Ureter (tissue), 1 donor: ENCODE measurements around the gene NXPE3. TPM values are rescaled to one million over a fixed set of nuclear protein-coding genes. Genes with fewer than 3 reads are reported as not detected.
"Not testable (repeated sequence)": the region's sequence is repeated elsewhere in the genome, so short reads cannot be mapped to it uniquely, and the experiment has no call there.

ENCODE experiments used
- DNase-seq: peaks from one replicate; pipeline ENCODE4 v3.0.0-alpha.2; 2020; ENCODE audit warnings: low spot score
- total RNA-seq: library from RNA; stranded (reverse); gene quantifications from one replicate; pipeline ENCODE4 v1.2.4, GENCODE V29; 2023
- donor health status: DM: yes; HTN: yes; CAD: no.

Gene NXPE3
- 14.5 TPM for total RNA-seq

DNA sequence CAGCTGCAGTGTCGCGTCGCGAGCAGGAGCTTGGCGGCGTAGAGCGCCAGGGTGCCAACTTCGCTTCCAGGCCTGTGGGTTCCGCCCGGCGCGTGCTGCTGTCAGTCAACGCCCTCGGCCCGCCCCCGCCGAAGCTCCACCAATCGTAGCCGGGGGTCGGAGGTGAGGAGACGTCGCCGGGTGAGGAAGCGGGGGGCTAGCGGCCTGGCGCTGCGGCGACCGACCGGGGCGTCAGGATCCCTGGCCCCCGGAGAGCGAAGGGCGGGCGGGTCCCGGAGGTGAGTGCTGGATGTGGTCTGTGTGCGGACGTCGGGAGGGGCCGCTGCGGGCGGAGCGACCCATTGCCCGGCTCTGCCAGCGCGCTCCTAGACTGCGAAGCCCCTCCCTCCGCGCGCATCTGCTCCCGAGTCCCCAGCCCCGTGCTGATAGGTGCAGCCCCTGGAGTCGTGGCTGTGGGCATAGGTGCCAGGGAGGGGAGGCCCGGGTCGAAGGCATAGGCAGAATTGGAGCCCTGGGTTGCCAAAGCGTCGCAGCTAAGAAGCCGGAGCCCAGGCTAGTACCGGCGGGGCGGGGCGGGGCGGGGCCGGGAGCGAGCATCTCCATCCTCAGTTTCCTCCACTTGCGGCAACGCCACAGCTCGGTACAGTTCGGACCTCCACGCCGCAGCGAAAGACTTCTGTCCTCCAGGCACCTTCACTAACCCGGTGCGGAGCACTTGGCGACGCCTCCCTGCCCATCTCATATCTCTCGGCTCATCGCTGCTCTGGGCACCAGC, at the start of gene NXPE3:
Gene NXPE3 (plus strand): TSS at position 165 of the 775 bp plus-strand sequence. CDS start 6,386 bp downstream, outside the sequence.
- peak; percentile 94 for DNase-seq

DNA sequence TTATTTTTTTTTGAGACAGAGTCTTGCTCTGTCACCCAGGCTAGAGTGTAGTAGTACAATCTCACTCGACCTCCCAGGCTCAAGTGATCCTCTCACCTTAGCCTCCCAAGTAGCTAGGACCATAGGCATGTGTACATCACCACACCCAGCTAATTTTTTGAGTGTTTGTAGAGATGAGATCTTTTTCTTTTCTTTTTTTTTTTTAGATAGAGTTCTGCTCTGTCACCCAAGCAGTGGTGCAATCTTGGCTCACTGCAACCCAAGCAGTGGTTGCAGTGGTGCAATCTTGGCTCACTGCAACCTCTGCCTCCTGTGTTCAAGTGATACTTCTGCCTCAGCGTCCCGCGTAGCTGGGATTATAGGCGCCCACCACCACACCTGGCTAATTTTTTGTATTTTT, 49.4 kb upstream of the NXPE3 start:
- no peak for DNase-seq

DNA sequence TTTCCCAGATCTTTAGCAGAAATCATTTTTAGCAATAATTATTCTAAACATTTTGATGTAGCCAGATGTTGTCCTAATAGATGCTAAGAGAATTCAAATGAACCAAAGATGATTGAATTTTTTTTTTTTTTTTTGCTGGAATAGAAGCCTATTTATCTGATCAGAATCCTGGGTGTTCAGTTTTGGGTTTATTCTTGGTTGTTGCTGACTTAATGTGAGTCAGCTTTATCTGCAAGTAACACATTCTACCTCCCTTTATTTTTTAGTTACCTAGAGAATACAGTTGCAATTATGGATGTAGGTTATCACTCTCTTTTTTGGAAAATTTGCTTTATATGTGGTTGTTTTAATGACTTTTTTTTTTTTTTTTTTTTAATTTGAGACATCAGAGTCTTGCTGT, 48.2 kb upstream of the NXPE3 start:
- DNase-seq: no peak

DNA sequence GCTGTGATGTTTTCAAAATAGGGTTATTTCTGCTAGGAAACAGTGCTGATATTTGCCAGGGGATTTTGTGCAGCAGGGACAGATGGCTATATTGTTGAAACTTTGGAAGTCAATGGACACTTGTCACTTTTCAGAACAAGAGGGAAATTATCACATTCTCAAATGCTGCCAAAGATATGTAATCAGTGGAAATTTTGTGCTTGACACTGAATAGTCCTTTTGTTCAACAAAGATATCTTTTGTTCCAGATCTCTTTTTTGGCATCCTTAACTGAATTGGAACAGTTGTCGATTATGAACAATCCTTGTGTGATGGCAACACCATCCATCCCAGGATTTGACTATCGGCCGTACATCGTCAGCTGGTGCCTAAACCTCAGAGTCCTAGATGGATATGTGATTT, 46.8 kb upstream of the NXPE3 start:
- DNase-seq: no peak

- no peak for DNase-seq
Observed at GRCh38 chr3:101735833-101736232, 43.2 kb upstream of the NXPE3 start.

DNA sequence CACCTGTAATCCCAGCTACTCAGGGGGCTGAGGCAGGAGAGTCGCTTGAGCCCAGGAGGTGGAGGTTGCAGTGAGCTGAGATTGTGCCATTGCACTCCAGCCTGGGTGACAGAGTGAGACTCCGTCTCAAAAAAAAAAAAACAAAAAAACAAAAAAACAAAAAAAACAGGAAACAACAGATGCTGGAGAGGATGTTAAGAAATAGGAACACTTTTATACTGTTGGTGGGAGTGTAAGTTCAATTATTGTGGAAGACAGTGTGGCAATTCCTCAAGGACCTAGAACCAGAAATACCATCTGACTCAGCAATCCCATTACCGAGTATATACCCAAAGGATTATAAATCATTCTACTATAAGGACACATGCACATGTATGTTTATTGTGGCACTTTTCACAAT, 37.1 kb upstream of the NXPE3 start:
- DNase-seq: not testable (repeated sequence)

GRCh38 chr3:101744811-101745210, 34.2 kb upstream of the NXPE3 start:
- no peak for DNase-seq

- DNase-seq: not testable (repeated sequence)
Observed at GRCh38 chr3:101745934-101746333, 33.1 kb upstream of the NXPE3 start.

DNA sequence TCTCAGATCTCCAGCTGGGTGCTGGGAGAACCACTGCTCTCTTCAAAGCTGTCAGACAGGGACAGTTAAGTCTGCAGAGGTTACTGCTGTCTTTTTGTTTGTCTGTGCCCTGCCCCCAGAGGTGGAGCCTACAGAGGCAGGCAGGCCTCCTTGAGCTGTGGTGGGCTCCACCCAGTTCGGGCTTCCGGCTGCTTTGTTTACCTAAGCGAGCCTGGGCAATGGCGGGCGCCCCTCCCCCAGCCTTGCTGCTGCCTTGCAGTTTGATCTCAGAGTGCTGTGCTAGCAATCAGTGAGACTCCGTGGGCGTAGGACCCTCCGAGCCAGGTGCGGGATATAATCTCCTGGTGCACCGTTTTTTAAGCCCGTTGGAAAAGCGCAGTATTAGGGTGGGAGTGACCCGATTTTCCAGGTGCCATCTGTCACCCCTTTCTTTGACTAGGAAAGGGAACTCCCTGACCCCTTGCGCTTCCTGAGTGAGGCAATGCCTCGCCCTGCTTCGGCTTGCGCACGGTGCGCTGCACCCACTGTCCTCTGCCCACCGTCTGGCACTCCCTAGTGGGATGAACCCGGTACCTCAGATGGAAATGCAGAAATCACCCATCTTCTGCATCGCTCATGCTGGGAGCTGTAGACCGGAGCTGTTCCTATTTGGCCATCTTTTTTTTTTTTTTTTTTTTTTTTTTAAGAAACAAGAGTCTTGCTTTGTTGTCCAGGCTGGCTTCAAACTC, 25.5 kb upstream of the NXPE3 start:
- DNase-seq: not testable (repeated sequence)

DNA sequence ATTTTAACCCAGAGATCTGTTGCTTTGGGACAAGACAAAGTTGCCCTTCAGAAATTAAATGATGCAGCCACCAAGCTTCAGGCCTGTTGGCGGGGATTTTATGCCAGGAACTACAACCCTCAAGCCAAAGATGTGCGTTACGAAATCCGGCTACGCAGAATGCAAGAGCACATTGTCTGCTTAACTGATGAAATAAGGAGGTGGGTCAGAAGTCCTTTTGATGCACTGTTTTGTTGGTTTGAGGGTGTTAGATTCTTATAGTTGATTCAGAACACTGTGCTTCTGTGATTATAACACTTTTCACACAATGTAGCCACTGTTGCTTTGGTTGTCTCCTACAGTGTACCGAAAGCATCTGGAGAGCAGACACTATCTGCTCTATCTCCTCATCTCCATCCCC, 20.8 kb upstream of the NXPE3 start:
- DNase-seq: no peak

DNA sequence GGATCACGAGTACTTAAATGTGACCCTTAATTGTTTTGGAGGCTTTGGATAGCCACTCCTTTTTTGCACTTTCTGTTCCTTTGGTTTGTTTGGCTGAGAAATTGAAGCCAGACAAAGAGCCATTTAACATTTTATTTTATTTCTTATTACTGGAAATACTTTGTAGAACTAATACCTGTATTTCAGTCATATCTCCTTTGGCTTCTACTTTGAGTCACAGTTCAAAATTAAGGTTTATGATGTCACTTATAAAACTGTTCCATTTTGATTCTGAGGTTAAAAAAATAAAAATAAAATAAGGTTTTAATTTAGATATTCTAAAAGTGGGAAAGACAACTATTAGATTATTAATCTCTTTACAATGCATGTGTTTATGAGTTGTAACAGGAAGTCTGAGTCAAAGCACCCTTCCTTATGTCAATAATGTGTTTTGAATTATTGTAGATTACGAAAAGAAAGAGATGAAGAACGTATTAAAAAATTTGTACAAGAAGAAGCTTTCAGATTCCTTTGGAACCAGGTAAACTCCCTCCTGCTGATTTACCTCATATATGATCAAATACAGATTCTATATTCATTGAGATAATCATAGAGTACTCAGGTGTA, 16.9 kb upstream of the NXPE3 start:
- DNase-seq: no peak

GRCh38 chr3:101777745-101778281, 1.2 kb upstream of the NXPE3 start:
- not testable (repeated sequence) for DNase-seq

DNA sequence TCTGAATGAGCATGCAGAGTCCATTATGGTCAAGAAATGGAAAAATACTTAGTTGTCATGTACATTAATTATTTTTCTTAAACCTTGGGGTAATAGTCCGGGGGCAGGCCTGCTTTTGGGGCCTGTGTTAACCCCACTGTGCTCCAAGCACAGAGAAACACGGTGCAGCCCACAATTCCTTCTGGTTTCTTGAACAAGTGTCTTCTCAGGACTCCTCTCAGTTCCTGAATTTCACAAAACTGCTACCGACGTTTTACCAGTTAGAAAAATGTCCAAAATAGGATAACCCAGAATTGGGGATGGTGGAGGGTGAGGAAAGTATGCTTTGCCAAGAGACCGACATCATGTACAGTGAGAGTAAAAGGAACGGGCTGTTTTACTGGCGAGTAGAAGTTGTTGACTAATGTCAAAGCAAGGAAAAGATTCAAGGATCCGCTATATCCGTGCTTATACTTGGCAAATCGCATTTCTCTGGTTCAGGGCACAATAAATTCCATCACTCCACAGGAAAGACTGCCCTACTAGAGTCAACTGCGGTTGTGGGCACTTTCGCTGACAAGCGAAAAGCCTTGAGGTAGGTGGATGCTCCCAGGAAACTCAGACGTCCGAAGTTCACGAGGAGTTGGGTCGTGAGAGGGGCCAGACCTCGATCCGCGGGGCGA, 495 bp upstream of the NXPE3 start:
- DNase-seq: no peak

DNA sequence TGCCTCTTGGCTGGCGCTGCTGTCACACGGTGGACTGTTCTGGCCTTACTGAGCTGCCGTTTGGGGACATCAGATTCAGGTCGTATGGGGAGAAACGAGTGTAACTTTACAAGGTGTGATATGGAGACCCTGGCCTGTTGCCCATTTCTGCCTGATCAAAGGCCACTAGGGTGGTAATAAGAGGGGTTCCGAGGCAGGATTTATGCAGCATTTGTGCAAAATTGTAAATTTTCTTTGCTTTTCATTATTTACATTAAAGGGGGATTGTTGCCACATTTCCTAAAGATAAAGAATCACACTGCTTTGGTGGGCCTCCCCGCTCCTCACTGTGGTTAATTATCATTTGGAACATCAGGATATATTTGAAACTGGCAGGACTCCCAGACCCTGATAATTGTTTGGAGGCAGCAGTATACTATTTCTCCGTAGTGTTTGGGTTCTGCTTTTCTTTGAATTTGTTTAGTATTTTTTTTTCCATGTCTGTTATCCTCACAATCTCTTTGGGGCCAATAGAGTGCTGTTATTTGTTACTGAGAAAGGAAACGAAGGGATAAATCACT, 891 bp downstream of the NXPE3 start:
- DNase-seq: no peak

DNA sequence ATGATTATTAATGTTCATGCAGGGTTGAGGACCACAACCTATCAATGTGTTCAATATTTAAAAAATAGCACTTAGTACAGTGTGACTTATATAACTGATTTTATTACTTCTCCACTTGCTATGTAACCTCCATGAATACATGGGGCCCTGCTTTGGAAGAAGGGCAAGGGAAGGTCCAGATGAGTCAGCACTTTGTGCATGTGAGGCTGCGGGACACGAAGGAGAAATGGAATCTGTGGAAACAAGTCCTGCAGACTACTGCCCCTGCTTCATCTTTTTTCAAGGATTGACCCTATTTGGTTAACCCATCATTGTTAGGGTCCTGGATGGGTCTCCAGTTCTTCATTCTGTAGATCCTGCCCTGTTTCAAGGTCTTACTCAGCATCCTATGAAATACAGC, 1.6 kb downstream of the NXPE3 start:
- DNase-seq: no peak

- DNase-seq: no peak
Observed at GRCh38 chr3:101781166-101781565, 2.2 kb downstream of the NXPE3 start.

GRCh38 chr3:101784855-101785613, 6.0 kb downstream of the NXPE3 start:
- DNase-seq: no peak

- DNase-seq: no peak
Observed at GRCh38 chr3:101791778-101792177, 12.8 kb downstream of the NXPE3 start.

DNA sequence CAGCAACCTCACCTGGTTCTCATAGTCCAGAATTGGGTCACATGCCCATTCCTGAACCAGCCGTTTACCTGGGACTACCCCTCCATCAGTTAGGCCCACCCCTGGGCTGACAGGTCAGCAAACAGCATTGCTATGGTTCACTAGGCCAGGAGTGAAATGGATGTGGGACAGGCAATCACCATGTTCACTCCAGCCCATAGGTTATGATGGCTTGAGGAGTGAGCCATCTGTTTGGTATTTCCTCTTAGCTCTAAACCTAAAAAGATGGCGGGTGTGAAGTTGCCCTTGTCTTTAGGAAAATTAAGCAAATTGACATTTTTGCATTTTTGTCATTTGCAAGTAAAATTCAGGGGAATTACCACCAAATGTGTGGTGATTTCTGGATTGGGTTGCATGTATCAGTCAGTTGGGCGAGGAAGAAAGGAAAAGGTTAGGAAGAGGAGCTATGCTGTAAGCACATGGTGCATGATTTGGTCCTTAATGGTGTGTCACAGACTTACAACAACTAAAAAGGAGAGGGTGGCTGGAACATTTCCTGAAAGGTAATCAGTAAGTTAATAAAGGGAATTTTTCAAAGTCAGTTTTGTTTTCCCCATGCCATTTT, 17.2 kb downstream of the NXPE3 start:
- no peak for DNase-seq

DNA sequence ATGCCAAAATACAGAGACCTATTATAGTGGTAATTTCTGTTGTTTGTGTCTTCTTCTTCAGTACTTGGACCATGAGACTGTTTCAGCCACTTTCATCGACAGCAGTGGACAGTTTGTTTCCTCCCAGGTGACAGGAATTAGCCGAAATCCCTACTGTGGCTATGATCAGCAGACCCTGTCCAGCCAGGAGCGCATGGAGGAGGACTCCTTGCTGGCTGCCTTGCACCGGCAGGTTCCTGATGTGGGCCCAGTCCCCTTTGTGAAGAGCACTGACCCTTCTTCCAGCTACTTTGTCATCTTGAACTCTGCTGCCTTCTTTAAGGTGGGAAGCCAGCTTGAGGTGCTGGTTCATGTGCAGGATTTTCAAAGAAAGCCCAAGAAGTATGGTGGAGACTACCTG, 22.2 kb downstream of the NXPE3 start:
- no peak for DNase-seq
